Peyer's patch (tissue), 4 donors: ENCODE results near the gene SIGLEC12.

Experiments used
- CTCF ChIP-seq, 6 experiments: fragments of 450-650 bp in 4 of 6; fragments of 200-600 bp in 2 of 6; sonication (generic) in 1 of 6; IDR thresholded peaks; one replicate each; pipeline ENCODE4 v1.5.1; 2017 to 2019; ENCODE audit warnings: antibody characterized with exemption in 6 of 6, mild to moderate bottlenecking in 3 of 6, moderate library complexity in 1 of 6
- POLR2A ChIP-seq, 2 donors: fragments of 450-650 bp; IDR thresholded peaks; one replicate each; pipeline ENCODE4 v1.5.1; 2017; ENCODE audit warnings: antibody characterized with exemption in 2 of 2, mild to moderate bottlenecking in 2 of 2, moderate library complexity in 2 of 2

- TF ChIP-seq CTCF (IDR thresholded peaks at IDR 0.05) (no peak), POLR2A (IDR thresholded peaks at IDR 0.05) (no peak)
Observed at GRCh38 chr19:51469629-51470028, 32.0 kb downstream of the SIGLEC12 start.
